GM21737 (cell line): ENCODE measurements around the gene CPSF7.
A peak's percentile ranks its signal among the peaks of the same experiment; 100 is the strongest.

Experiments
- ATAC-seq: cut with Tn5 transposase; IDR thresholded peaks from one replicate; pipeline ENCODE4 v1.9.1; 2021; ENCODE audit warnings: mild to moderate bottlenecking, moderate library complexity; ENCODE audit not compliant: unreplicated experiment

CPSF7 gene

DNA sequence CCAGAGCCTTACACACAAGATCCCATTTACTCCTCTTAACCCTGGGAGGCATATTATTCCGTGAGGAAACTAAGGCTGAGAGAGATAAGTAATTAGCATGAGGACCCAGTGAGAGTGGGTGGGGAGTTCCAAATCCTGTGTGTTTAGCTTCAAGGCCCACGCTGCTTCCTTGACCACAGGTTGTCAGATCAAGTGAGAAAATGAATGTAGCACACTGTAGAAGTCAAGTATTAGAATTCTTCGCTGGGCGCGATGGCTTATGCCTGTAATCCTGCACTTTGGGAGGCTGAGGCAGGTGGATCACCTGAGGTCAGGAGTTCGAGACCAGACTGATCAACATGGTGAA lies 71.9 kb downstream of the CPSF7 start:
- ATAC-seq = no peak

DNA sequence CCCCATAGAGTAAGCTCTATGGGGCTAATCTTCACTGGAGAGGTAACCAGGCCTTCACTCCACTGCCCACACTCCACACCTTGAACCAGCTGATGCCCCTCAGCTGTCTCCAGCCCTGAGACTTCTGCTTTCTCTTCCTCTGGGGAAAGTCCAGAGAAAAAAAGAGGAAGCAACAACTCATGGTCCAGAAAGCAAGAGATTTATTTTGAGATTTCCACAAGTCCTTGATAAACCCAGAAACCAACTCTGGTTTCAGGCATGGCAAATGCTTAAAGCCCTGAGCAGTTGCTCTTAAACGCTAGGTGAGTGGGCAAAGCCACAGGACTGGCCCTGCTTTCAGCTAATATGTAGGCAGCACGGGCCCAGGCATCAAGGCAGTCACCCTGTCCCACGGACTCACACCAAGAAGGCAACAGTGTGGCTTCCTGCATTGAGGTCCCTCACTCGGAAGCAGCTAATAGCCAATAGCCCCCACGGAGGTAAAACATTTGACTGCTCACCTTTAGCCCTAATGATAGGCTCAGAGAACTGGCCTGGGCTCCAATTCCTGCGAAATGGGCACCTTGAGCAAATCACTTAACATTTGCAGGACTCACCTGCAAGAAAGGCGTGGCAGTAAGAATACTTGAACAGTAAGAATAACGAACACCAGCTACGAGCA lies 72.4 kb downstream of the CPSF7 start:
- ATAC-seq = peak; percentile 45

DNA sequence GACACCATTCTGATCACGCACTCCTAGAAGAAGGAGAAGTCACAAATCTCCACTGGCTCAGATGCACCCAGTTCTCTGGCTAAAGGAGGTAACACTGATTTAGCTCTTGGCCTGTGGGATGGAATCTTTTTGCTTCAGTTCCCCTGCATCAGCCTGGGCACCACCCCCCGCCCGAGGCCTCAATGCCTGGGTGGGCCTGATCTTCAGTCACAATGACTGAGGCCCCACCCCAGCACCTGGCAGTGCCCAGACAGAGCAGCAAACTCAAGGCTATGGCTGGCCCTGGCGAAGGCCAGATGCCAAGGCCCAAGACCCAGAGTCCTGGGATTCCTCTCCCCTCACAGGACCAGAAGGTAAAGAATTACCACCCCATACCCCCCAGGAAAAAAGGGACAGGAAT lies 73.1 kb downstream of the CPSF7 start:
- ATAC-seq = no peak

DNA sequence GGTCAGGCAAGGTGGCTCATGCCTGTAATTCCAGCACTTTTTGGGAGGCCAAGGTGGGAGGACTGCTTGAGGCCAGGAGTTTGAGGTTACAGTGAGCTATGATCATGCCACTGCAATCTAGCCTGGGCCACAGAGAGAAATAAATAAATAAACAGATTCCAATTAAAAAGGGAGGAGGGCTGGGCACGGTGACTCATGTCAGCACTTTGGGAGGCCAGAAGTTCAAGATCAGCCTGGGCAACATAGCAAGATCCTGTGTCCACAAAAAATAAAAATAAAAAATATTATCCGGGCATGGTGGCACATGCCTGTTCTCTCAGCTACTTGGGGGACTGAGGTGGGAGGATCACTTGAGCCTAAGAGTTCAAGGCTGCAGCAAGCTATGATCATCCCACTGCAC lies 75.6 kb downstream of the CPSF7 start:
- ATAC-seq = no peak

DNA sequence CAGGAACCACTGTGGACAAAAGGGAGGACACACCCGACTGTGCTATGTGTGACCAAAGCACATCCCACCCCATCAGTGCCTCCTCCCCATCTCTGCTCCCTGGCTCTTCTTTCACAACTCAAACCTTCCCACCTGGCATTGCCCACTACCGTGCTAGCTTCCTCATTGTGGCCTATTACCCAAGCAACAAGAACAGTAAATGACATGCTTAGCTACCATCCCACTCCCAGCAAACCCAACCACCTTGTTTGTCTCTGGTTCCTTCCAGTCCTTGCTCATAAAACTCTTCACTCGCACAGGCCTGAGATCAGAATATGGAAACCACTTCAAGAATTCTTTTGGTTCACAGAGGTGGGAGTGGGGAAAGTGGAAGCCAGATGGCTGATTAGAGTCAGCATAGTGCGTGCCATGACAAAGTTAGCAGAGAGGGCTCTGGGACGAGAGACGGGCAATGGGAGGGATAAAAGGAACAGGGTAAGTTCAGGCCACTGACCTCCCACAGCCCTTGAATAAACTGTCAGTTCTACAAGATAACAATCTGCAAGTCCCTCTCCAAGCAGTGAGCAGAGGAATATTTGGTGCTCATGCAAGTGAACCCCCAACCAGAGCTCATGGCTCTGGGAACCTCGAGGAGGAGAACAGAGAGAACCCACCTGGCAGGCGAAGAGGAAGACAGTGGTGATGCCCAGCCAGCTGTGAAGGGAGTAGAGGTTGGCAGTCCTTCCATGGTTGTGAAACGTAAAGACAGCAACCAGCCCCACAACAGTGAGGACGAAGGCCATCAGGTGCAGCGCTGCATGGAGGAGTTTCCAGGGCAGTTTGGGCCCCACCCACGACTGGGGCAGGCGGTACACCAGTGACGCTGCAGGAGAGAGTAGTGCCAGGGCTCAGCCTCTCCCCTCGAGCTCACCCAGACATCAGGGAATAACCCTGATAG lies 76.4 kb downstream of the CPSF7 start:
- no peak for ATAC-seq
